Thyroid gland (tissue), 4 donors: ENCODE data around the gene SEC14L5.

Experiments used
- POLR2A ChIP-seq, 2 donors: fragments of 450-650 bp; IDR thresholded peaks; one replicate each; pipeline ENCODE4 v1.6.1; 2017; ENCODE audit warnings: antibody characterized with exemption in 2 of 2, mild to moderate bottlenecking in 2 of 2, moderate library complexity in 1 of 2
- TF ChIP-seq, protein P1 (sequence below), 6 experiments: fragments of 200-600 bp in 3 of 6; fragments of 450-650 bp in 3 of 6; sonication (generic) in 3 of 6; IDR thresholded peaks; one replicate each; pipeline ENCODE4 v1.5.1; 2016 to 2019; ENCODE audit warnings: antibody characterized with exemption in 6 of 6, mild to moderate bottlenecking in 2 of 6, inconsistent platforms in 1 of 6, moderate library complexity in 1 of 6

DNA sequence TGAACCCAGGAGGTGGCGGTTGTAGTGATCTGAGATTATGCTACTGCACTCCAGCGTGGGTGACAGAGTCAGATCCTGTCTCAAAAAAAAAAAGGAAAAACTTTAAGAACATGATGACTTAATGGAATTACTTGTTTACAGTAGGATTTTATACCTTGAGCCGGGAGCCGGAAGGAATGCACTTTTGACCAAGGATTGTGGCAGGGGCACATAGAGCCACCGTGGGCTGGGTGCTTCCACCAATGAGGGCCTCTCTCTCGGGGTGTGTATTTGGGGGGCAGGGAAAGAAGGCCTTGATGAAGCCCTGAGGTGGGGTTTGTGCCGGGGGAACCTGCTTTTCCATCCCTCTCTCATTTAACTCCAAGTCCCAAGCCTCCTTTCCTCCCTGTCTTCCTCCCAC lies 82.3 kb downstream of the SEC14L5 start:
- TF ChIP-seq, protein P1, sequence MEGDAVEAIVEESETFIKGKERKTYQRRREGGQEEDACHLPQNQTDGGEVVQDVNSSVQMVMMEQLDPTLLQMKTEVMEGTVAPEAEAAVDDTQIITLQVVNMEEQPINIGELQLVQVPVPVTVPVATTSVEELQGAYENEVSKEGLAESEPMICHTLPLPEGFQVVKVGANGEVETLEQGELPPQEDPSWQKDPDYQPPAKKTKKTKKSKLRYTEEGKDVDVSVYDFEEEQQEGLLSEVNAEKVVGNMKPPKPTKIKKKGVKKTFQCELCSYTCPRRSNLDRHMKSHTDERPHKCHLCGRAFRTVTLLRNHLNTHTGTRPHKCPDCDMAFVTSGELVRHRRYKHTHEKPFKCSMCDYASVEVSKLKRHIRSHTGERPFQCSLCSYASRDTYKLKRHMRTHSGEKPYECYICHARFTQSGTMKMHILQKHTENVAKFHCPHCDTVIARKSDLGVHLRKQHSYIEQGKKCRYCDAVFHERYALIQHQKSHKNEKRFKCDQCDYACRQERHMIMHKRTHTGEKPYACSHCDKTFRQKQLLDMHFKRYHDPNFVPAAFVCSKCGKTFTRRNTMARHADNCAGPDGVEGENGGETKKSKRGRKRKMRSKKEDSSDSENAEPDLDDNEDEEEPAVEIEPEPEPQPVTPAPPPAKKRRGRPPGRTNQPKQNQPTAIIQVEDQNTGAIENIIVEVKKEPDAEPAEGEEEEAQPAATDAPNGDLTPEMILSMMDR (IDR thresholded peaks at IDR 0.05) = no peak
- TF ChIP-seq POLR2A (IDR thresholded peaks at IDR 0.05) = no peak
